Uterus (tissue), 4 donors: ENCODE data around the gene HOXB8. TPM values are rescaled to one million over a fixed set of nuclear protein-coding genes. Genes with fewer than 3 reads are reported as not detected.

ENCODE experiments used
- DNase-seq, 2 donors: peaks; one replicate each; pipeline ENCODE4 v3.0.0-alpha.2; 2019 to 2020
- H3K27ac ChIP-seq, 2 donors: fragments of 200-600 bp; sonication (generic); 1 replicate in 1 of 2; 2 replicates in 1 of 2; pipeline ENCODE4 v1.5.1; 2016 to 2018
- H3K27me3 ChIP-seq, 2 donors: fragments of 200-600 bp; sonication (generic); one replicate each; pipeline ENCODE4 v1.5.1; 2018 to 2019; ENCODE audit warnings: control low read depth in 1 of 2
- H3K36me3 ChIP-seq, 2 donors: fragments of 200-600 bp; sonication (generic); one replicate each; pipeline ENCODE4 v1.5.1; 2019; ENCODE audit warnings: control low read depth in 1 of 2
- H3K4me1 ChIP-seq, 2 donors: fragments of 200-600 bp; sonication (generic); one replicate each; pipeline ENCODE4 v1.5.1; 2018 to 2019; ENCODE audit warnings: control low read depth in 1 of 2
- H3K4me3 ChIP-seq, 2 donors: fragments of 200-600 bp; sonication (generic); 1 replicate in 1 of 2; 2 replicates in 1 of 2; pipeline ENCODE4 v1.5.1; 2018 to 2019; ENCODE audit warnings: mild to moderate bottlenecking in 1 of 2
- H3K9me3 ChIP-seq, 2 donors: fragments of 200-600 bp; sonication (generic); one replicate each; pipeline ENCODE4 v1.5.1; 2019; ENCODE audit warnings: control low read depth in 1 of 2
- CTCF ChIP-seq, 4 experiments: fragments of 200-600 bp in 2 of 4; fragments of 450-650 bp in 2 of 4; sonication (generic) in 2 of 4; IDR thresholded peaks; one replicate each; pipeline ENCODE4 v1.5.1; 2016 to 2019; ENCODE audit warnings: antibody characterized with exemption in 4 of 4, mild to moderate bottlenecking in 2 of 4, moderate library complexity in 1 of 4
- POLR2A ChIP-seq, 2 donors: fragments of 450-650 bp; IDR thresholded peaks; one replicate each; pipeline ENCODE4 v1.6.1; 2016; ENCODE audit warnings: antibody characterized with exemption in 2 of 2, mild to moderate bottlenecking in 1 of 2, moderate library complexity in 1 of 2
- intact Hi-C: fragments of 100-400 bp; cut with DNase I; formaldehyde crosslinking; loops from one replicate; pipeline ENCODE4 v1.15.1; 2023; ENCODE audit warnings: low total_unique reads
- total RNA-seq, 4 donors: library from RNA; depleted of rRNA in 3 of 4; stranded (reverse); fragments of >200 nt in 3 of 4; gene quantifications; one replicate each; pipeline versions ENCODE4 v1.1.0 to v1.2.4, GENCODE V29; 2014 to 2023
- donor health status: DM: yes; HTN: yes; CAD: no.

The HOXB8 gene
- total RNA-seq, 4 donors from 2014 or later, result 0.29 to 9.5 (median 1.9) TPM; not detected in 1

GRCh38 chr17:48643697-48644012, 28.6 kb upstream of the HOXB8 start:
- Histone ChIP-seq H3K4me3 (no peak overlapping the region), H3K36me3 (no peaks in the 10 kb centered on the region), H3K27me3 (peaks cover 4 to 52% of the 10 kb centered on the region in 2 donors), H3K9me3 (no peaks in the 10 kb centered on the region), H3K27ac (no peak overlapping the region), H3K4me1 (no peaks in the 10 kb centered on the region)
- TF ChIP-seq POLR2A (IDR thresholded peaks at IDR 0.05) (no peak), CTCF (IDR thresholded peaks at IDR 0.05) (no peak)
- no peak for DNase-seq
- intact Hi-C loops, result no loop called here

- intact Hi-C loops, result no loop called here
- DNase-seq, result no peak
- TF ChIP-seq CTCF (IDR thresholded peaks at IDR 0.05) (no peak), POLR2A (IDR thresholded peaks at IDR 0.05) (no peak)
- Histone ChIP-seq H3K9me3 (no peaks in the 10 kb centered on the region), H3K36me3 (no peaks in the 10 kb centered on the region), H3K27me3 (peaks cover 4 to 47% of the 10 kb centered on the region in 2 donors), H3K4me1 (no peaks in the 10 kb centered on the region), H3K27ac (no peak overlapping the region), H3K4me3 (no peak overlapping the region)
Measured at GRCh38 chr17:48642843-48643696, 28.0 kb upstream of the HOXB8 start.

GRCh38 chr17:48642059-48642842, 27.2 kb upstream of the HOXB8 start:
- Histone ChIP-seq H3K4me3 (no peak overlapping the region), H3K9me3 (no peaks in the 10 kb centered on the region), H3K27ac (no peak overlapping the region), H3K36me3 (no peaks in the 10 kb centered on the region), H3K4me1 (no peaks in the 10 kb centered on the region), H3K27me3 (peaks cover 4 to 55% of the 10 kb centered on the region in 2 donors)
- intact Hi-C loops, result no loop called here
- TF ChIP-seq CTCF (IDR thresholded peaks at IDR 0.05) (no peak), POLR2A (IDR thresholded peaks at IDR 0.05) (no peak)
- no peak for DNase-seq

GRCh38 chr17:48641541-48642058, 26.5 kb upstream of the HOXB8 start:
- H3K9me3 ChIP-seq, result no peaks in the 10 kb centered on the region
- no peak overlapping the region for H3K4me3 ChIP-seq
- intact Hi-C loops, result no loop called here
- no peak overlapping the region for H3K27ac ChIP-seq
- H3K36me3 ChIP-seq, result no peaks in the 10 kb centered on the region
- no peak for DNase-seq
- no peak for TF ChIP-seq POLR2A (IDR thresholded peaks at IDR 0.05)
- no peak for TF ChIP-seq CTCF (IDR thresholded peaks at IDR 0.05)
- H3K4me1 ChIP-seq, result no peaks in the 10 kb centered on the region
- H3K27me3 ChIP-seq, result peaks cover 7 to 62% of the 10 kb centered on the region in 2 donors

GRCh38 chr17:48640858-48641180, 25.7 kb upstream of the HOXB8 start:
- no peak for TF ChIP-seq CTCF (IDR thresholded peaks at IDR 0.05)
- no peak for TF ChIP-seq POLR2A (IDR thresholded peaks at IDR 0.05)
- Histone ChIP-seq H3K27me3 (peaks cover 9 to 62% of the 10 kb centered on the region in 2 donors), H3K4me3 (no peak overlapping the region), H3K36me3 (no peaks in the 10 kb centered on the region), H3K27ac (no peak overlapping the region), H3K9me3 (no peaks in the 10 kb centered on the region), H3K4me1 (no peaks in the 10 kb centered on the region)
- no peak for DNase-seq
- intact Hi-C loops, result no loop called here
